K562 treated with DMSO at 1 percent for 48 hours (cell line): ENCODE measurements around the gene TMSB4X. TPM values are rescaled to one million over a fixed set of nuclear protein-coding genes. Genes with fewer than 3 reads are reported as not detected.

Source experiments
- total RNA-seq: library from RNA; unstranded; fragments of 300-600 nt; gene quantifications from 2 replicates; pipeline ENCODE4 v1.2.3, GENCODE V29; 2022; ENCODE audit warnings: low replicate concordance; ENCODE audit errors: extremely low read depth

TMSB4X gene
- 3,184 and 3,226 TPM in 2 replicates for total RNA-seq

GRCh38 chrX:12974796-12975669 is at the start of gene TMSB4X:
TSS of gene TMSB4X (plus strand) at chrX:12975110.

Other genes with a start within 250 kb of the TMSB4X start
- gene PRPS2, start 183.7 kb upstream of the TMSB4X start, total RNA-seq, result not detected in 2 replicates
- gene TLR7, start 108.0 kb upstream of the TMSB4X start, total RNA-seq, result not detected in 2 replicates
- gene TLR8, start 68.5 kb upstream of the TMSB4X start, total RNA-seq, result not detected in 2 replicates
- not detected in 2 replicates for gene FAM9C, start 69.5 kb downstream of the TMSB4X start, total RNA-seq